Smooth muscle cell (in vitro differentiated cells): Measurements from ENCODE around the gene TBL1XR1. TPM values are rescaled to one million over a fixed set of nuclear protein-coding genes. Genes with fewer than 3 reads are reported as not detected.

Experiments used
- DNase-seq: peaks from one replicate; lab custom pipeline; 2025; ENCODE audit not compliant: unreplicated experiment; lab: John Stamatoyannopoulos, UW
- H2AFZ ChIP-seq: fragments of 200-600 bp; sonication (generic); 2 replicates; pipeline ENCODE4 v1.6.0; 2016; ENCODE audit warnings: antibody characterized with exemption, low read depth, mild to moderate bottlenecking
- H3F3A ChIP-seq: fragments of 200-600 bp; sonication (generic); 2 replicates; pipeline ENCODE4 v1.6.0; 2017; ENCODE audit warnings: antibody characterized with exemption, low read depth
- H3K27ac ChIP-seq: fragments of 200-600 bp; sonication (generic); 2 replicates; pipeline ENCODE4 v1.5.1; 2016; ENCODE audit warnings: low read depth, mild to moderate bottlenecking
- H3K27me3 ChIP-seq: fragments of 200-600 bp; sonication (generic); 2 replicates; pipeline ENCODE4 v1.6.1; 2016; ENCODE audit warnings: low read depth, mild to moderate bottlenecking
- H3K36me3 ChIP-seq: fragments of 200-600 bp; sonication (generic); 2 replicates; pipeline ENCODE4 v1.5.1; 2016; ENCODE audit warnings: low read depth
- H3K4me1 ChIP-seq: fragments of 200-600 bp; sonication (generic); 2 replicates; pipeline ENCODE4 v1.5.1; 2016; ENCODE audit warnings: low read depth
- H3K4me2 ChIP-seq: fragments of 200-600 bp; sonication (generic); 2 replicates; pipeline ENCODE4 v1.6.0; 2016; ENCODE audit warnings: mild to moderate bottlenecking
- H3K4me3 ChIP-seq: fragments of 200-600 bp; sonication (generic); 2 replicates; pipeline ENCODE4 v1.5.1; 2016; ENCODE audit warnings: mild to moderate bottlenecking
- H3K79me2 ChIP-seq: fragments of 200-600 bp; sonication (generic); 2 replicates; pipeline ENCODE4 v1.6.0; 2016; ENCODE audit warnings: low read depth, mild to moderate bottlenecking
- H3K9ac ChIP-seq: fragments of 200-600 bp; sonication (generic); 2 replicates; pipeline ENCODE4 v1.6.0; 2016; ENCODE audit warnings: low read depth
- H3K9me3 ChIP-seq: fragments of 200-600 bp; sonication (generic); replicated peaks from 2 replicates; pipeline ENCODE4 v1.5.1; 2016; ENCODE audit warnings: low read depth
- H4K20me1 ChIP-seq: fragments of 200-600 bp; sonication (generic); 2 replicates; pipeline ENCODE4 v1.6.0; 2016; ENCODE audit warnings: low read depth
- CTCF ChIP-seq: fragments of 200-600 bp; sonication (generic); IDR thresholded peaks from 2 replicates; pipeline ENCODE4 v1.5.1; 2017; ENCODE audit warnings: borderline replicate concordance, mild to moderate bottlenecking, antibody characterized with exemption; ENCODE audit not compliant: insufficient read depth, poor library complexity, severe bottlenecking
- WGBS: methylation state at CpG from one replicate; pipeline ENCODE4 v1.1.7; 2016; ENCODE audit warnings: low lambda C conversion rate; 5-methylcytosine and 5-hydroxymethylcytosine counted together
- polyA plus RNA-seq: library from polyadenylated mRNA; unstranded; fragments of >200 nt; fragmentation: Nextera tagmentation; extraction: Ambion mirVana; gene quantifications from 2 replicates; pipeline ENCODE4 v1.2.1, GENCODE V29; 2016
- total RNA-seq: library from RNA; depleted of rRNA; stranded (reverse); fragments of >200 nt; gene quantifications from 2 replicates; pipeline ENCODE4 v1.2.3, GENCODE V29; 2014

TBL1XR1 gene
- total and polyA plus RNA-seq, 2 experiments from 2014 or later: 19.9 to 115 TPM

- no peaks in the 10 kb centered on the region for H3K4me1 ChIP-seq
- no peak for DNase-seq
- H3K4me2 ChIP-seq: no peak overlapping the region
- no peak for TF ChIP-seq CTCF
- no peaks in the 10 kb centered on the region for H4K20me1 ChIP-seq
- H3K4me3 ChIP-seq: no peak overlapping the region
- 92% methylated on average over 10 of the region's 10 CpGs for WGBS
- H3F3A ChIP-seq: no peaks in the 10 kb centered on the region
- H3K27ac ChIP-seq: no peak overlapping the region
- no peaks in the 10 kb centered on the region for H3K79me2 ChIP-seq
- no peak overlapping the region for H3K9ac ChIP-seq
- H3K9me3 ChIP-seq: no peaks in the 10 kb centered on the region
- H3K27me3 ChIP-seq: no peaks in the 10 kb centered on the region
- no peaks in the 10 kb centered on the region for H3K36me3 ChIP-seq
- no peak overlapping the region for H2AFZ ChIP-seq
Observed at GRCh38 chr3:176976586-176976985, 220.7 kb downstream of the TBL1XR1 start.

- Histone ChIP-seq H2AFZ (no peak overlapping the region), H3K36me3 (no peaks in the 10 kb centered on the region), H3K9me3 (no peaks in the 10 kb centered on the region), H4K20me1 (no peaks in the 10 kb centered on the region), H3K79me2 (no peaks in the 10 kb centered on the region), H3K4me3 (no peak overlapping the region), H3K9ac (no peak overlapping the region), H3F3A (no peaks in the 10 kb centered on the region), H3K4me2 (no peak overlapping the region), H3K27me3 (no peaks in the 10 kb centered on the region), H3K27ac (no peak overlapping the region), H3K4me1 (no peaks in the 10 kb centered on the region)
- 69% methylated on average over 4 of the region's 4 CpGs for WGBS
- no peak for TF ChIP-seq CTCF
- no peak for DNase-seq
Observed at GRCh38 chr3:176974279-176974678, 223.0 kb downstream of the TBL1XR1 start.

DNA sequence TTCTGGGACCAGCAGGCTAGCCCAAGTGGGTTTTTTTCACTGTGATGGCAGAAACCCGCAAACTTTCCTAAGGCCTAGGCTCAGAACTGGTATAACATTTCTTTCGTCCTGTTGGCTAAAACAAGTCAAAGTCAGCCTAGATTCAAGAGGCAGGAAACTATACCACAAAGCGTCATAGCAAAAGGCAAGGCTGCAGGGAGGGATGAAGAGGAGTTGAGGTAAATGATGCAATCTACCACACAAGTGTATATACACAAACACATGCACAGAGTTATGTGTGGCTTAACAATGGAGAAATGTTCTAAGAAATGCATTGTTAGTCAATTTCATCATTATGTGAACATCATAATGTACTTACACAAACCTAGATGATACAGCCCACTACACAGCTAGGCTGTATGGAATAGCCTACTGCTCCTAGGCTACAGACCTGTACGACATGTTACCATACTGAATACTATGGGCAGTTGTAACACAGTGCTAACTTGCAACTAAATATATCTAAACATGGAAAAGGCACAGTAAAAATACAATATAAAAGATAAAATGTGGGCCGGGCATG is 225.6 kb downstream of the TBL1XR1 start:
- Histone ChIP-seq H3F3A (no peaks in the 10 kb centered on the region), H3K9me3 (no peaks in the 10 kb centered on the region)

More for the DNA sequence above, 225.6 kb downstream of the TBL1XR1 start:
- WGBS: 95% methylated on average over 5 of the region's 5 CpGs
- no peak overlapping the region for H3K4me3 ChIP-seq
- no peaks in the 10 kb centered on the region for H4K20me1 ChIP-seq
- no peak for TF ChIP-seq CTCF
- H3K79me2 ChIP-seq: no peaks in the 10 kb centered on the region
- H2AFZ ChIP-seq: no peak overlapping the region
- H3K36me3 ChIP-seq: no peaks in the 10 kb centered on the region
- H3K4me1 ChIP-seq: no peaks in the 10 kb centered on the region
- H3K27ac ChIP-seq: no peak overlapping the region
- H3K27me3 ChIP-seq: no peaks in the 10 kb centered on the region
- no peak for DNase-seq
- H3K4me2 ChIP-seq: no peak overlapping the region
- no peak overlapping the region for H3K9ac ChIP-seq
